GM23248 (cell line): ENCODE results near the gene ADAM15. TPM values are rescaled to one million over a fixed set of nuclear protein-coding genes. Genes with fewer than 3 reads are reported as not detected.
A peak's percentile ranks its signal among the peaks of the same experiment; 100 is the strongest.

Experiments used
- DNase-seq: peaks from one replicate; pipeline ENCODE4 v3.0.0-alpha.2; 2015
- H2AFZ ChIP-seq: fragments of 200-600 bp; sonication (generic); 2 replicates; pipeline ENCODE4 v1.6.1; 2016; ENCODE audit warnings: antibody characterized with exemption
- H3F3A ChIP-seq: fragments of 200-600 bp; sonication (generic); 2 replicates; pipeline ENCODE4 v1.6.1; 2016; ENCODE audit warnings: mild to moderate bottlenecking, antibody characterized with exemption, mixed run types; ENCODE audit not compliant: insufficient read depth
- H3K27ac ChIP-seq: fragments of 200-600 bp; sonication (generic); 2 replicates; pipeline ENCODE4 v1.5.1; 2016; ENCODE audit warnings: mild to moderate bottlenecking
- H3K27me3 ChIP-seq: fragments of 200-600 bp; sonication (generic); replicated peaks from 2 replicates; pipeline ENCODE4 v1.6.1; 2016; ENCODE audit warnings: mild to moderate bottlenecking; ENCODE audit not compliant: insufficient read depth
- H3K36me3 ChIP-seq: fragments of 200-600 bp; sonication (generic); 2 replicates; pipeline ENCODE4 v1.6.1; 2016; ENCODE audit warnings: low read depth, mild to moderate bottlenecking
- H3K4me1 ChIP-seq: fragments of 200-600 bp; sonication (generic); 2 replicates; pipeline ENCODE4 v1.6.1; 2016; ENCODE audit warnings: mild to moderate bottlenecking; ENCODE audit not compliant: insufficient read depth
- H3K4me2 ChIP-seq: fragments of 200-600 bp; sonication (generic); one replicate; pipeline ENCODE4 v1.6.1; 2016; ENCODE audit warnings: mild to moderate bottlenecking; ENCODE audit not compliant: unreplicated experiment
- H3K4me3 ChIP-seq: fragments of 200-600 bp; sonication (generic); 2 replicates; pipeline ENCODE4 v1.5.1; 2016; ENCODE audit warnings: mild to moderate bottlenecking
- H3K79me2 ChIP-seq: fragments of 200-600 bp; sonication (generic); 2 replicates; pipeline ENCODE4 v1.6.1; 2016; ENCODE audit warnings: mild to moderate bottlenecking; ENCODE audit not compliant: insufficient read depth
- H3K9ac ChIP-seq: fragments of 200-600 bp; sonication (generic); 2 replicates; pipeline ENCODE4 v1.6.1; 2016; ENCODE audit warnings: mild to moderate bottlenecking
- H3K9me2 ChIP-seq: fragments of 200-600 bp; sonication (generic); 2 replicates; pipeline ENCODE4 v1.6.1; 2016; ENCODE audit warnings: mixed run types, mild to moderate bottlenecking, moderate library complexity; ENCODE audit not compliant: insufficient read depth
- H3K9me3 ChIP-seq: fragments of 200-600 bp; sonication (generic); one replicate; pipeline ENCODE4 v1.6.1; 2017; ENCODE audit warnings: low read depth
- H4K20me1 ChIP-seq: fragments of 200-600 bp; sonication (generic); 2 replicates; pipeline ENCODE4 v1.6.0; 2016; ENCODE audit not compliant: insufficient read depth
- EZH2 ChIP-seq: fragments of 200-600 bp; sonication (generic); IDR thresholded peaks from 2 replicates; pipeline ENCODE4 v1.6.1; 2018; ENCODE audit warnings: antibody characterized with exemption, mild to moderate bottlenecking; ENCODE audit not compliant: insufficient read depth, poor library complexity, severe bottlenecking
- EZH2phosphoT487 ChIP-seq: fragments of 200-600 bp; sonication (generic); IDR thresholded peaks from 2 replicates; pipeline ENCODE4 v1.6.1; 2018; ENCODE audit warnings: antibody characterized with exemption, moderate library complexity, mild to moderate bottlenecking, low read depth; ENCODE audit not compliant: insufficient read depth
- WGBS, 2 experiments: methylation state at CpG; one replicate each; pipeline ENCODE4 v1.1.6; 2015 to 2017; ENCODE audit warnings: low lambda C conversion rate in 2 of 2, low coverage in 1 of 2; ENCODE audit errors: missing lambda C conversion rate in 2 of 2; 5-methylcytosine and 5-hydroxymethylcytosine counted together
- in situ Hi-C: fragments of 300-500 bp; cut with MboI; formaldehyde crosslinking; loops from 2 replicates; pipeline ENCODE4 v1.15.0; 2020
- polyA plus RNA-seq: library from polyadenylated mRNA; unstranded; fragments of >200 nt; fragmentation: Nextera tagmentation; extraction: Ambion mirVana; gene quantifications from 2 replicates; pipeline ENCODE4 v1.2.1, GENCODE V29; 2016
- total RNA-seq: library from RNA; depleted of rRNA; stranded (reverse); fragments of >200 nt; shearing (Covaris generic); gene quantifications from 2 replicates; pipeline ENCODE4 v1.2.3, GENCODE V29; 2014

The ADAM15 gene
- total and polyA plus RNA-seq, 2 experiments from 2014 or later, result 73.0 to 85.6 TPM

DNA sequence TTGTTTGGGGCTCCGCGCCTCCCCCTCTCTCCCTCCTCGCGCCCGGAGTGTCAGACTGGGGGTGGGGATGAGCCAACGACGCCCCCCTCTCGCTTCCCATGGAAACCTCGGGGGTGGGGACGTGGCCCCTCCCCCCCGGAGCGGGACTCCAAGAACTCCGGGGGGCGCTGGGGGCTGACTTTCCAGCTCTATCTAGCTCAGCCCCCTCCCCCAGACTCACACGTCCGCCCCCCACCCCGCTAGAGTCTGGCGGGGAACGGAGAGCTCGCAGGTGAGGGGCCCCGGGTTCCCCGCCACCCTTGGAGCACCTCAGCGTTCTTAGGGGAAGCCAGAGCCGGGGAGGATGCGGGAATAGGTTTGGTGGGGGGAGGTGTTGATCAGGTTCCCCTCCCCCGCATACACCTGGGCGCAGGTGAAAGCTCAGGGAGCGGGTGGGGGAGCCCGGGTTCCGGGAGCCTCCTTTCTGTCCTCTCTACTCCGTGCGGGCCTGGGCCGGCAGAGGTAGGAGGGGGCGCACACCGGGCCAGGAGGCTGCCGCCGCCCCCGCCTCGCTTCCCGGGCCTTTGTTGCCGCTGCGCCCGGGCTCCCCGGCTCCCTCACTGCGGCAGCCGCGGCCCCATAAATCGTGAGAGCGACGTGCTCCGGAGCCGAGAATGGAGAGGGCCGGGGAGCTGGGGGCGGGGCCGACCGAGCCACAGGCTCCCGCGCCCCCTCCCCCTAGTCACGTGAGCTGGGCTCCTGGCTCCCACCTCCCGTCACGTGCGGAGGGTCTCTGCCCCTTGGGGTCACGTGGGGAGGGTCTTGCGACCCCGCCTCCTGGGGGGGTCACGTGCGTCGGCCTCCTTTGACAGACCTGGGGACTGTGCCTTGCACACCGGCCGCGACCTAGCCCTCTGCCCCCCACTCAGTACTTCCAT, 29.5 kb downstream of the ADAM15 start:
- no peaks in the 10 kb centered on the region for H3K9me3 ChIP-seq
- peak; percentile 47 for DNase-seq
- H3K27me3 ChIP-seq, result peaks cover 49% of the 10 kb centered on the region
- H3K79me2 ChIP-seq, result no peaks in the 10 kb centered on the region
- in situ Hi-C loops, result no loop called here
- peaks cover 5% of the 10 kb centered on the region; the same call in 1 of the 2 replicates for H3K4me1 ChIP-seq
- no peaks in the 10 kb centered on the region for H3K36me3 ChIP-seq
- no peak overlapping the region for H3K4me3 ChIP-seq
- H3K9ac ChIP-seq, result no peak overlapping the region
- no peak overlapping the region for H3K4me2 ChIP-seq
- no peak for TF ChIP-seq EZH2
- TF ChIP-seq EZH2phosphoT487, result no peak
- H3K9me2 ChIP-seq, result no peaks in the 10 kb centered on the region
- no peak overlapping the region for H3K27ac ChIP-seq
- H4K20me1 ChIP-seq, result no peaks in the 10 kb centered on the region
- WGBS, 2 experiments, result 4 to 6% methylated on average over 25 to 67 of the region's 71 CpGs
- no peak overlapping the region for H2AFZ ChIP-seq
- H3F3A ChIP-seq, result peaks cover 7% of the 10 kb centered on the region

DNA sequence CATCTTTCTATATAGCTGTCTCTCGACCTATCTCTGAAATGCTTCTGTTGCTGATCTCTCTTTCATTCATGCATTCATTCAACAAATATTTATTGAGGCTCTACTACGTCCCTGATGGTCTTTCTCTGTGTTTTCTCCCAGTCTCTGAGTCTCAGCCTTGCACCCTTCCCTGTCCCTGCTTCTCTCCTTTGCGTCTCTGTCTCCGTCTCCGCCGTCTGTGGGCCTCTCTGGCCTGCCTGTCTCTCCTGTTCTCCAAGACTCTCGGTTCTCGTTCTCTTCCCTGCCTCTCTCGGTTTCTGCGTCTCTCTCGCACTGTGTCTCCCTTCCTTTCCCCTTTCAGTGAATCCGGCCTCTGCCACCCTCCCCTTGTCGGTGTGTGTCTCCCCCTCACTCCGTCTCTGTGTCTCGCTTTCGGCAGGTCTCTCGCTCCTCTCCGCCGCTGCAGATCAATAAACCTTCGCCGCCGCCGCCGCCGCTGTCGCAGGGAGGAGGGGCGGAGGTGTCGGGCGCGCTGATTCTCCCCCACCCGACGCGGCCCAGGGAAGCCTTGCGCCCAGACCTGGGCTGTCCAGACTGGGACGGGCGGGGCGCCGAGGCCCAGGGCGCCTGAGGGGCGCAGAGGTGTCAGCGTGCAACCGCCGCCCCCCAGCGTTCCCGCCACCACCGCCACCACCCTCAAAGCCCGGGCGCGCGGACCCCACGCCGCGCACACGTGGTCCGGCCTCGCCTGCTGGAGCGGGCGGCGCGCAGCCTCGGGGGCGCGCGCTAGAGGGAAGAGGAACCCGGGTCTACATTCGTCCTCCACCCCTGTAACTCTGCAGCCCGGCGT, 30.6 kb downstream of the ADAM15 start:
- in situ Hi-C loops, result no loop called here
- peak; percentile 40 for DNase-seq
- no peak overlapping the region for H3K27ac ChIP-seq
- H2AFZ ChIP-seq, result peak overlapping the region; percentile 57
- no peaks in the 10 kb centered on the region for H4K20me1 ChIP-seq
- peak overlapping the region; percentile 40 for H3K4me3 ChIP-seq
- no peak overlapping the region for H3K9ac ChIP-seq
- H3K9me3 ChIP-seq, result no peaks in the 10 kb centered on the region
- no peaks in the 10 kb centered on the region for H3K79me2 ChIP-seq
- peaks cover 5% of the 10 kb centered on the region; the same call in 1 of the 2 replicates for H3K4me1 ChIP-seq
- H3K9me2 ChIP-seq, result no peaks in the 10 kb centered on the region
- H3K36me3 ChIP-seq, result no peaks in the 10 kb centered on the region
- H3F3A ChIP-seq, result peaks cover 7% of the 10 kb centered on the region
- TF ChIP-seq EZH2phosphoT487 (no peak; the same call in 1 of the 2 replicates), EZH2 (peak; percentile 98)
- WGBS, 2 experiments, result 2 to 3% methylated on average over 29 to 58 of the region's 68 CpGs
- H3K27me3 ChIP-seq, result peaks cover 49% of the 10 kb centered on the region
- peak overlapping the region; percentile 18 for H3K4me2 ChIP-seq

- 5 to 8% methylated on average over 36 of the region's 36 CpGs for whole genome bisulfite sequencing, 2 experiments
- Histone ChIP-seq H3K4me1 (peaks cover 5% of the 10 kb centered on the region; the same call in 1 of the 2 replicates), H3K27ac (no peak overlapping the region), H3K9me3 (no peaks in the 10 kb centered on the region), H3K36me3 (no peaks in the 10 kb centered on the region), H3K27me3 (peaks cover 49% of the 10 kb centered on the region), H3K79me2 (no peaks in the 10 kb centered on the region), H4K20me1 (no peaks in the 10 kb centered on the region), H2AFZ (no peak overlapping the region), H3K4me3 (no peak overlapping the region), H3K4me2 (no peak overlapping the region), H3F3A (peaks cover 7% of the 10 kb centered on the region), H3K9me2 (no peaks in the 10 kb centered on the region), H3K9ac (no peak overlapping the region)
- in situ Hi-C loops, result no loop called here
- peak; percentile 40 for DNase-seq
- TF ChIP-seq EZH2, result no peak
- peak; percentile 93 for TF ChIP-seq EZH2phosphoT487
These were observed 31.4 kb downstream of the ADAM15 start for GRCh38 chr1:155082301-155083051.
